GM12891 (cell line): ENCODE results near the gene SPDYE18.
"Not testable (repeated sequence)": the region's sequence is repeated elsewhere in the genome, so short reads cannot be mapped to it uniquely, and the experiment has no call there.

Experiments used
- PAX5 ChIP-seq: IDR thresholded peaks from 2 replicates; pipeline ENCODE4 v1.6.1; 2011; ENCODE audit warnings: low read length, moderate library complexity, mild to moderate bottlenecking; ENCODE audit not compliant: insufficient read depth, severe bottlenecking
- POLR2A ChIP-seq: IDR thresholded peaks from 2 replicates; pipeline ENCODE4 v1.6.1; 2011; ENCODE audit warnings: low read depth, low read length, control low read depth
- POLR2AphosphoS5 ChIP-seq: IDR thresholded peaks from 2 replicates; pipeline ENCODE4 v1.6.1; 2011; ENCODE audit warnings: low read depth, low read length, control low read depth
- SPI1 ChIP-seq: IDR thresholded peaks from 2 replicates; pipeline ENCODE4 v1.6.1; 2011; ENCODE audit warnings: low read depth, low read length, control low read depth
- TAF1 ChIP-seq: IDR thresholded peaks from 2 replicates; pipeline ENCODE4 v1.6.1; 2011; ENCODE audit warnings: low read depth, low read length, control low read depth

GRCh38 chr7:77002104-77002503, 60.3 kb downstream of the SPDYE18 start:
- not testable (repeated sequence) for TF ChIP-seq POLR2AphosphoS5, POLR2A, TAF1, SPI1, PAX5
